ENCODE results near the gene EIF3F. TPM values are rescaled to one million over a fixed set of nuclear protein-coding genes. Genes with fewer than 3 reads are reported as not detected.

Gene EIF3F
- total and polyA plus RNA-seq, 2 of the 4 experiments (the other 2 are of a cell fraction) = 279 to 306 TPM

DNA sequence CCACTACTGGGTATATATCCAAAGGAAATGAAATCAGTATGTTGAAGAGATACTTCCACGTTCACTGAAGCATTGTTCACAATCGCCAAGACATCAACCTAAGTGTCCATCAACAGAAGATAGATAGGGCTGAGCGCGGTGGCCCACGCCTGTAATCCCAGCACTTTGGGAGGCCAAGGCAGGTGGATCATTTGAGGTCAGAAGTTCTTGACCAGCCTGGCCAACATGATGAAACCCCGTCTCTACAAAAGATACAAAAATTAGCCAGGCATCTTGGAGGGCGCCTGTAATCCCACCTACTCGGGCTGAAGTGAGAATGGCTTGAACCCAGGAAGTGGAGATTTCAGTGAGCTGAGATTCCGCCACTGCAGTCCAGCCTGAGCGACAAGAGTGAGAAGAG is 12.7 kb downstream of the EIF3F start:
- no peak overlapping the region for H2AK5ac ChIP-seq (ENCODE audit: low read depth, low read length)
- ChIA-PET CTCF (interaction anchor here (1.3 to 1.6 kb wide), 3 partner anchors 13 to 107 kb away, joined by 3 to 10 read pairs (median 3); partner anchors contain the start of gene EIF3F), POLR2A (ENCODE audit: unreplicated experiment) (interaction anchor here (0.7 kb wide), 1 partner anchor 11 kb away, joined by 3 read pairs; no protein-coding TSS in a partner anchor)
- no peak overlapping the region for H3K4ac ChIP-seq (ENCODE audit: low read depth, low read length)
- no peaks in the 10 kb centered on the region for H3K9me3 ChIP-seq (ENCODE audit: control insufficient read depth, insufficient read depth, low read length)
- no peaks in the 10 kb centered on the region for H3K4me1 ChIP-seq (ENCODE audit: control insufficient read depth, insufficient read depth, low read length)
- DNase-seq (no peak), ATAC-seq (ENCODE audit: low read depth) (no peak)
- H3K23ac ChIP-seq (ENCODE audit: low read depth, low read length) = no peak overlapping the region
- no peak overlapping the region for H2AK9ac ChIP-seq (replicated peaks; ENCODE audit: low read depth, low read length, poor library complexity)
- H2BK5ac ChIP-seq (ENCODE audit: low read depth, low read length, poor library complexity, severe bottlenecking) = no peak overlapping the region
- no peak overlapping the region for H2BK20ac ChIP-seq (ENCODE audit: low read depth, low read length)
- H2AFZ ChIP-seq (replicated peaks; ENCODE audit: low read length, poor library complexity) = no peak overlapping the region
- peaks cover 23% of the 10 kb centered on the region for H3K36me3 ChIP-seq (ENCODE audit: control insufficient read depth, insufficient read depth, low read length)
- H3K79me1 ChIP-seq (ENCODE audit: low read depth in 1 of 2, low read length in 2 of 2) = peaks cover 0 to 7% of the 10 kb centered on the region in 2 experiments; a peak in 2 of 4 replicates
- TF ChIP-seq RCOR1 (IDR thresholded peaks at IDR 0.05; ENCODE audit: insufficient replicate concordance, low read length) = no peak
- no peak for TF ChIP-seq CHD1 (IDR thresholded peaks at IDR 0.05; ENCODE audit: low read depth, low read length)
- TF ChIP-seq, protein P1, sequence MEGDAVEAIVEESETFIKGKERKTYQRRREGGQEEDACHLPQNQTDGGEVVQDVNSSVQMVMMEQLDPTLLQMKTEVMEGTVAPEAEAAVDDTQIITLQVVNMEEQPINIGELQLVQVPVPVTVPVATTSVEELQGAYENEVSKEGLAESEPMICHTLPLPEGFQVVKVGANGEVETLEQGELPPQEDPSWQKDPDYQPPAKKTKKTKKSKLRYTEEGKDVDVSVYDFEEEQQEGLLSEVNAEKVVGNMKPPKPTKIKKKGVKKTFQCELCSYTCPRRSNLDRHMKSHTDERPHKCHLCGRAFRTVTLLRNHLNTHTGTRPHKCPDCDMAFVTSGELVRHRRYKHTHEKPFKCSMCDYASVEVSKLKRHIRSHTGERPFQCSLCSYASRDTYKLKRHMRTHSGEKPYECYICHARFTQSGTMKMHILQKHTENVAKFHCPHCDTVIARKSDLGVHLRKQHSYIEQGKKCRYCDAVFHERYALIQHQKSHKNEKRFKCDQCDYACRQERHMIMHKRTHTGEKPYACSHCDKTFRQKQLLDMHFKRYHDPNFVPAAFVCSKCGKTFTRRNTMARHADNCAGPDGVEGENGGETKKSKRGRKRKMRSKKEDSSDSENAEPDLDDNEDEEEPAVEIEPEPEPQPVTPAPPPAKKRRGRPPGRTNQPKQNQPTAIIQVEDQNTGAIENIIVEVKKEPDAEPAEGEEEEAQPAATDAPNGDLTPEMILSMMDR (conservative IDR thresholded peaks at IDR 0.05; ENCODE audit: low read depth, low read length) = no peak
- no peak for TF ChIP-seq MAZ (IDR thresholded peaks at IDR 0.05; ENCODE audit: borderline replicate concordance, low read depth, low read length)
- TF ChIP-seq, protein P2, sequence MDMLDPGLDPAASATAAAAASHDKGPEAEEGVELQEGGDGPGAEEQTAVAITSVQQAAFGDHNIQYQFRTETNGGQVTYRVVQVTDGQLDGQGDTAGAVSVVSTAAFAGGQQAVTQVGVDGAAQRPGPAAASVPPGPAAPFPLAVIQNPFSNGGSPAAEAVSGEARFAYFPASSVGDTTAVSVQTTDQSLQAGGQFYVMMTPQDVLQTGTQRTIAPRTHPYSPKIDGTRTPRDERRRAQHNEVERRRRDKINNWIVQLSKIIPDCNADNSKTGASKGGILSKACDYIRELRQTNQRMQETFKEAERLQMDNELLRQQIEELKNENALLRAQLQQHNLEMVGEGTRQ (IDR thresholded peaks at IDR 0.05; ENCODE audit: low read depth, low read length) = no peak
- no peak for TF ChIP-seq NFE2L2 (IDR thresholded peaks at IDR 0.05; ENCODE audit: low read depth, low read length)
- TF ChIP-seq FOS (IDR thresholded peaks at IDR 0.05; ENCODE audit: low read depth, low read length) = no peak
- no peak for TF ChIP-seq POLR2A (IDR thresholded peaks at IDR 0.05; ENCODE audit: low read depth, low read length)
- no peak for TF ChIP-seq BHLHE40 (IDR thresholded peaks at IDR 0.05; ENCODE audit: low read depth, low read length)
- no peak for TF ChIP-seq SMC3 (IDR thresholded peaks at IDR 0.05; ENCODE audit: low read depth, low read length)
- no peak for TF ChIP-seq RFX5 (IDR thresholded peaks at IDR 0.05; ENCODE audit: low read depth, low read length)
- TF ChIP-seq MAFK (IDR thresholded peaks at IDR 0.05; ENCODE audit: low read depth, low read length) = no peak
- TF ChIP-seq CEBPB (IDR thresholded peaks at IDR 0.05; ENCODE audit: low read depth, low read length) = no peak
- TF ChIP-seq MXI1 (IDR thresholded peaks at IDR 0.05; ENCODE audit: borderline replicate concordance, low read depth, low read length) = no peak
- no peak for TF ChIP-seq RAD21 (IDR thresholded peaks at IDR 0.05; ENCODE audit: low read length)
- TF ChIP-seq ELK1 (IDR thresholded peaks at IDR 0.05; ENCODE audit: borderline replicate concordance, low read depth, low read length) = no peak
- no peak overlapping the region for H3K18ac ChIP-seq (ENCODE audit: low read depth, low read length)
- in situ Hi-C loops (cut with MboI; ENCODE audit: low sequenced_read_pairs) = loop anchor here (25.0 kb wide), 1 partner anchor 437 kb away; no protein-coding TSS in a partner anchor
- H3K4me3 ChIP-seq (ENCODE audit: insufficient read depth, low read depth, low read length) = no peak overlapping the region
- no peak overlapping the region for H3K4me2 ChIP-seq (ENCODE audit: low read depth, low read length)
- no peaks in the 10 kb centered on the region for H3K9me1 ChIP-seq (ENCODE audit: insufficient read depth, low read length)
- BruUV-seq (replicated peaks) = no TSS peak
- no peaks in the 10 kb centered on the region for H3K27me3 ChIP-seq (ENCODE audit: control insufficient read depth, insufficient read depth, low read length)
- H3K56ac ChIP-seq (ENCODE audit: extremely low read depth, insufficient read depth, low read length) = no peak overlapping the region
- H2BK120ac ChIP-seq (ENCODE audit: low read depth, low read length) = no peak overlapping the region
- H4K8ac ChIP-seq (ENCODE audit: low read depth in 2 of 2, low read length in 2 of 2) = no peak overlapping the region
- WGBS, 2 experiments (ENCODE audit: extremely low coverage in 2 of 2, insufficient read length in 1 of 2) = 95% methylated on average over 4 of the region's 10 CpGs; no CpG with 5 or more reads in 1 of the 2 experiments
- dilution Hi-C loops (cut with HindIII; ENCODE audit: low sequenced_read_pairs, unreplicated experiment) = no loop called here
- H4K91ac ChIP-seq (ENCODE audit: insufficient read depth, low read depth, low read length) = no peak overlapping the region
- no peaks in the 10 kb centered on the region for H4K20me1 ChIP-seq (ENCODE audit: insufficient read depth, low read length)
- no peak overlapping the region for H4K5ac ChIP-seq (ENCODE audit: low read depth, low read length)
- H3K27ac ChIP-seq (ENCODE audit: insufficient read depth, low read length) = no peak overlapping the region
- H3K9ac ChIP-seq (ENCODE audit: low read depth, low read length) = no peak overlapping the region
- no peak overlapping the region for H3K14ac ChIP-seq (replicated peaks; ENCODE audit: low read depth, low read length)
- intact Hi-C loops (cut with micrococcal nuclease) = no loop called here
- no peak overlapping the region for H2BK15ac ChIP-seq (ENCODE audit: low read depth, low read length)
